ENCODE measurements around the gene CD300LF.

CD300LF gene

DNA sequence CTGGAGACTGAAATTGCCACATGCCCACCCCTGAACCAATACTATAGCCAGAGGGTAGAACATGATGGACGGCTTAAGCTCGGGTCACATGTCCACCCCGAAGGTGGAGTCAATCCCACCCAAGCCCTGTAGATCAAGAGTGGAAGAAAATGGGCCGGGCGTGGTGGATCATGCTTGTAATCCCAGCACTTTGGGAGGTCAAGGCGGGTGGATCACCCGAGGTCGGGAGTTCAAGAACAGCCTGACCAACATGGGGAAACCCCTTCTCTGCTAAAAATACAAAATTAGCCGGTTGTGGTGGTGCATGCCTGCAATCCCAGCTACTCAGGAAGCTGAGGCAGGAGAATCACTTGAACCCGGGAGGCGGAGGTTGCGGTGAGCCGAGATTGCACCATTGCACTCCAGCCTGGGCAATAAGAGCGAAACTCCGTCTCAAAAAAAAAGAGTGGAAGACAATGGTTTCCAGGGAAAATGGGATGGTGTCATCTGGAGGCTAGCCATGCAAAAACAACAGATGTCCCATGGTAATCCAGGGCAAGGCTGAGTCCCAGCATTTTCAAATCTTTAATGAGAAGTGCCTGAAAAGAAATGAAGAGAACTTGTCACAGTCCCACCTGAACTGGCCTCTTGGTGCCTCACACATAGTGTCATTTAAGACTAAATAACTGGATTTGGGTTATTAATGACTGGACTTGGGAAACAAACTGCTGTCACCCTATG, 30.1 kb downstream of the CD300LF start:
- DNase-seq, result no peak

DNA sequence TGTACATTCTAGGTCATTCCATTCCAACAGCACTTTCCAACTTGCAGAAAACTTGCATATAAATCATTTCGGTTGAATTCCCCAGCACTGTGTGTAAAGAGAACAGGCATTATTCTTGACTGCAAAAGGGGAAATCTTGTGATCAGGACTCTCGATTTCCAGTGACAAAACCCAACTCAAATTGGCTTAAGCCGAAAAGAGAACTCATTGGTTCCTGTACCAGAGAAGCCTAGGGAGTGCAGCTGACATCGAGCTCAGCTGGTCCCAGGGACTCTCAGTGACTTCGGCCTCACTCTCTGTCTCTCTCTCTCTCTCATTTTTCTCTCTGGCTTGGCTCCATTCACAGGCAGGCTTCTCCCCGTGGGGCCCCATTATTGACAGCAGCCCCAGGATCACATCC, 30.7 kb downstream of the CD300LF start:
- no peak for DNase-seq

DNA sequence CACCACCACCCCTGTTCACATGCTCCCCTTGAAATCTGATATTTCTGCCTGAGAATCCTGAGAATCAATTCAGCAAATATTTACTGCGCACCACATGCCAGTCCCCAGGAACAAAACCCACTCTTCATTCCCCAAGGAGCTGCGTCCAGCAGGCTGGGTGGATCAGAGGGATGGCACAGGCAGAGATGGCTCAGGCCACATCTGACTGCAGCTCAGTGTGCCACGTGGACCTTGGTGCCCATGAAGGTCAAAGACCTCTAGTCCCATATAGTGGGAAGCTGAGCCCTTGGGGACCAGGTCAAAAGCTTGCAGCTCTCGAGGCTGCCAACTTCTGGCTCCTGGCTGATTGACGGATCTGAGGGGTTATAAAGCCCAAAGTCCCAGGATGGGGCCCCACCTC, 31.8 kb downstream of the CD300LF start:
- DNase-seq, result no peak

GRCh38 chr17:74680213-74680612, 32.5 kb downstream of the CD300LF start:
- DNase-seq, result no peak

GRCh38 chr17:74679374-74679773, 33.3 kb downstream of the CD300LF start:
- no peak for DNase-seq

DNA sequence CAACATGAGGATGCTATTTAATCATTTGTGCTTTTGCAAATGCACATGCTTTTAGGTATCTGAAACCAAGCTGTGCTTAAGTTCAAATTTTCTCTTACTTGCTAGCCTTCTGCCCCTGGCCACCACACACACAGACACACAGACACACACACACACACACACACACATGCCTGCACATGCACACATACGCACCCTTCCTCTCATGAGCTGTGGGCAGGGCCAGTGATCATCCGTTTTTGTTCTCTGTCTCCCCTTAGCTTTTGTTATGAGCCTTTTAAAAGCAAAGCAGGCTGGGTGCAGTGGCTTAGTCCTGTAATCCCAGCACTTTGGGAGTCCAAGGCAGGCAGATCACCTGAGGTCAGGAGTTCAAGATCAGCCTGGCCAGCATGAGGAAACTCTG, 34.2 kb downstream of the CD300LF start:
- DNase-seq, result no peak

DNA sequence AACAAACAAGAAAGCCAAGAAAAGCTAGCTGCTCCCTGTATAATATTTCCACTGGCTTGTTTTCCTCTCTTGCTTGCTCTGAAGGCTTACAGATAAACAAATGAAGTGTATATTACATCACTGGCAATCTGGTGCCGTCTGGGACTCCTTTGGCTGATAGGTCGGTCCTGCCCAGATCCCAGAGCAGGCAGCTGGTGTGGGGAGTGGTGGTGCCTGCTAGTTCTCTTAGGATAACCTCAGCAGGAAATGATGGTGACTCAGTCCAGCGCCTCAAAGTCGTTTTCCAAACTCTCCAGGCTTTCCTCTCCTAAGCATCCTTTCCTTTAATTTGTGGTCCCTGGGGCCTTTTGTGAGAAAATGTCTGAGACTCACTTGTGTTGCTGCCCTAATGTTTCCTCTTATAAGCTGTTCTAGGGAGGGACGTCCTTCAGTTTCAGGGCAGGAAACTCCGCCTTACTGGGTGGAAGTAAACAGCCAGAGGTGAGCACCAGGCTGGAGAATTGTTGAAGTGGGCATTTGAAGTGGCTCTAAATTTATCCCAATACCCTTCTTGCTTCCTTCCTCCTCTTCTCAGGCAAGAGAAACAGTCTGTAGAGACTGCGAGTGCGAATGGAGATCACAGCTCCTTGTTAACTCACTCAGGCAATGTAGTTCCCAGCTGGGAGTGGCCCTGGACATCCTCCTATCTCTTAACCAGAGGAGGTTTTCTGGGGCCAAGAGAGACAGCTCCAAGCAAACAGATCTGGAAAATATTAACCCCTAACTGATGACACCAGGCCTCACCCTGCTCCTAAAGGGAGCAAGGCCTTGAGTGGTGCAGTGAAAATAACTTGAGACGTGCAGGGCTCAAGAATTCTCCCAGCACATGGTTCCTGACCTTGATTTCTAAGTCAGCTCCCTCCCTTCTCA, 34.9 kb downstream of the CD300LF start:
- DNase-seq, result no peak

DNA sequence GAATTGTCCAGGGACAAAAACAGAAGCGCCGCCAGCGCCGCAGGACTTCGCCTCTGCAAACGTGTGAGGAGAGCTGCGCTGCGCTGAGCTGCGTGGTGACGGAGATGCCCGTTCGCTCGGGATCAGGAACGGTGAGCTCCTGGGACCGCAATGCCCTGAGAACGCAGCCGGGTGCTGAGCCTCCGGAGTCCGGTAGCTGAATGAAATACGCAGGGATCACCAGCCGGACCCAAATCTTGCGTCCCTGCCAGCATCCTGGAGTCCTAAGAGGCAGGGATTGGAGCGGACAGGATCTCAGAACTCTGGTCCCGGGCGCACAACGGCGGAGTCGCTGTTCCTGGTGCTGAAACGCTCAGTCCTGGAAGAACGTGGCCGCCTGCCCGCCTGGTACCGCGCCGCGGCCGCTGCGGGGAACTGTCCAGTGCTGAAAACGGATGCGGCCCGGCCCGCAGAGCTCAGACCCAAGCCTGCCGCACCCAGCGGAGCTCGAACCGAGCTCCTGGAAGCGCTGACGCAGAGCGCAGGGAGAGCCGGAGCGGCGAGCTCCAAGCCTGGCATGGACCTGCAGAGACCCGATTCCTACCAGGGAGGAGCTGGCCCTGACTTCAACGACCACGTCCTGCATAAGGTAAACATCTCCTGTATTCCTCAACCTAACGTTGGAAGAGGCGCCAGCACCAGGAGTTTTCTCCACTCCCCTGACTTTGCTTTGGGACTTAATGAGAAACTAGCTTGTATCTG, 41.5 kb downstream of the CD300LF start:
- peak; percentile 90 for DNase-seq

GRCh38 chr17:74670329-74670728, 42.4 kb downstream of the CD300LF start:
- no peak for DNase-seq

DNA sequence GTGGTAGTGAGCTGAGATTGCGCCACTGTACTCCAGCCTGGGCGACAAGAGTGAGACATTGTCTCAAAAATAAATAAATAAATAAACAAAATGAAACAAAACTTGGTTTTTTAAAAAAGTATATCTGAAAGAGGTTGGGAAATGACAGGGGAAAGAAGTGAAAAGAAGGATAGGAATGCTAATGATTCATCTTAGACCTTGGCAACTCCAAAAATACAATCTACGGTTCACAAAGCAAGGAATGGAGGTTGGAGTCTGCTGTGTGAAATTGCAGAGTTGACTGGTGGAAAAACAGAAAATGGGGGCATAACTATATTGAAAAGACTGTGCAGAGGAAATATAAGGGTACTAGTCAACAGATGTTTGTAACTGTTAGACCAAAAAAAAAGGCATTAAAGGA, 49.2 kb downstream of the CD300LF start:
- DNase-seq, result no peak

DNA sequence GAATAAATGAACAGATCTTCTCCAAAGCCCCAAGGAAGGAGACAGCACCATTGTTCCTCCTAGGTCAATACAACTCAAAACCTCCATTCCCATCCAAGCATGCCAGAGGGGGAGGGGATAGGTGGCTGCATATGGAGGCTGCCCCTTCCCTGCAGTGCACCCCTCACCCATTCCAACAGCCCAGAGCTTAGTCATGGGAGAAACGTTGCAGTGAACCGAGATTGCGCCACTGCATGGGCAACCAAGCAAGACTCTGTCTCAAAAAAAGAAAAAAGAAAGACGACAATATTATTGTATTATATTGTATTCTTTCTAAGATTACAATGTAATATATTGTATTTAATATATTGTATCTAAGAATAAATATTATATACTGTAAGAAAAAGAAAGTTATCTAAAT, 52.8 kb downstream of the CD300LF start:
- DNase-seq, result no peak

GRCh38 chr17:74658620-74659019, 54.1 kb downstream of the CD300LF start:
- no peak for DNase-seq

DNA sequence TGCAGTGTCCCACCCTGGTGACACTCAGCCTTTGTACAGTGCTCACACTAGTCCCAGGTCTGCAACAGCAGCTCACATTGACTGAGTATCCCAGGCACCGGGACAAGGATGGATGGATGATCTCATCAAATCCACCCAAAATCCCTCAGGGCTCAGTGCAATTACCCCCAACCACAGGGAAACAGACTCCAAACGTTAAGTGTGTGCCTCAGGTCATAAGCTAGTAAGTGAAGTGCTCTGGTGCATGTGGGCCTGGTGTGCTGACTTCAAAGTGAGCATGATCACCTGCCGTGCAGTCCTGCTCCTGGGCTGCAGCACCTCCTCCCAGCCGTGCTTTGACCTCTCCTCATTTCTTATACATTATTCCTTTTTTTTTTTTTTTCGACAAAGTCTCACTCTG, 58.0 kb downstream of the CD300LF start:
- DNase-seq, result no peak

- no peak for DNase-seq
Observed at GRCh38 chr17:74652020-74652419, 60.7 kb downstream of the CD300LF start.

GRCh38 chr17:74649909-74650308, 62.8 kb downstream of the CD300LF start:
- DNase-seq, result no peak

- DNase-seq, result no peak
Observed at GRCh38 chr17:74647871-74648672, 64.7 kb downstream of the CD300LF start.

DNA sequence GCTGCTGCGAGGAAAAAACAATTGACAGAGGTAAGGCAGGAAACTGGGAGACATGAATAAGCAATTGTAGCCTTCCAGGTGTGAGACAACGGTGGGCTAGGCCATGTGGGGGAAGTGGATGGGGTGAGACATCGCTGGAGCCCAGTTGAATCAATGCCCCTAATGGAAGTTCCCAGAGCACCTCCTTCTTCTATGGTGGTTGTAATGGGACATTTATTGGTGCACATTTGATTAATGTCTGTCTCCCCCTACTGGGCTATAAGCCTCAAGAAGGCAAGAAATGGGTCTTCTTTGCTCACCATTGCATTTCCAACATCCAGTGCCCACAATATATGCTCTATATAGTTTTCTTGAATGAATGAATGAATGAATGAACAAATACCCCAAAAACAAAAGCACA, 66.5 kb downstream of the CD300LF start:
- peak; percentile 78 for DNase-seq

- no peak for DNase-seq
Observed at GRCh38 chr17:74645010-74645409, 67.7 kb downstream of the CD300LF start.

DNA sequence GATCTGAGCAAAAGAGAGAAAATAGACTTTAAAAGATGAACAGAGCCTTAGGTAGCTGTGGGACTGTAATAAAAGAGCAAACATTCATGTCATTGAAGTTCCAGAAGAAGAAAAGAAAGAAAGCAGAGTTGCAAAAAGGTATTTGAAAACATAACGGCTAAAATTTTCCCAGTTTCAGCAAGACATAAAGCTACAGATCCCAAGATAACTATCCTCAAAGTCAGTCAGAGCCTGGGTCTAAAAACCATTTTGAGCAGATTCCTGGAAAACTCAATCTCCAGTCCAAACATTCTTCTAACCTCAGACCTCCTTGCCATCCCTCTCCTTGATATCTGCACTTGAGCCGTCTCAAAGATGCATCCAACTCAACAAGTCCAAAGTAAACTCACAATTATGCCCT, 68.3 kb downstream of the CD300LF start:
- no peak for DNase-seq
